K562 (cell line): ENCODE results near the gene ILF2. TPM values are rescaled to one million over a fixed set of nuclear protein-coding genes. Genes with fewer than 3 reads are reported as not detected.

Source experiments
- CREM ChIP-seq: IDR thresholded peaks from 2 replicates; pipeline ENCODE4 v1.6.1; 2014; ENCODE audit warnings: antibody characterized with exemption, low read depth
- MAFK ChIP-seq: IDR thresholded peaks from 2 replicates; pipeline ENCODE4 v1.6.1; 2011; ENCODE audit warnings: low read length, improper control_type of control experiment
- NR4A1 ChIP-seq, 2 experiments: fragments of 250-450 bp in 1 of 2; fragments of 450-650 bp in 1 of 2; sonication (Bioruptor Pico) in 1 of 2; IDR thresholded peaks; 2 replicates each; pipeline versions ENCODE4 v1.4.0 to v1.6.1; 2016 to 2020; ENCODE audit warnings: mild to moderate bottlenecking in 2 of 2, missing compliant biosample characterization in 1 of 2, missing genetic modification characterization in 1 of 2, moderate library complexity in 1 of 2
- POLR2G ChIP-seq: fragments of 200-400 bp; formaldehyde crosslinking; IDR thresholded peaks from 2 replicates; pipeline ENCODE4 v1.6.1; 2017; ENCODE audit warnings: low read depth, mild to moderate bottlenecking, antibody characterized with exemption, low read length, moderate library complexity
- TAF1 ChIP-seq: IDR thresholded peaks from 2 replicates; pipeline ENCODE4 v1.6.1; 2011; ENCODE audit warnings: mild to moderate bottlenecking, low read length, moderate library complexity; ENCODE audit not compliant: insufficient read depth, control insufficient read depth, severe bottlenecking; ENCODE audit errors: extremely low read depth
- polyA plus RNA-seq, 8 experiments: library from polyadenylated mRNA; depleted of rRNA in 4 of 8; stranded (reverse) in 5 of 8; unstranded in 3 of 8; fragments of >200 nt; fragmentation: Nextera tagmentation in 2 of 8; fragmentation: Illumina TruSeq in 1 of 8; extraction: Ambion mirVana in 2 of 8; extraction: Trizol in 1 of 8; gene quantifications; 2 replicates each; pipeline versions ENCODE4 v1.2.1 to v1.2.3, GENCODE V29; 2011 to 2014; ENCODE audit warnings: inconsistent platforms in 1 of 8, missing spikeins in 1 of 8
- total RNA-seq, 7 experiments: library from RNA; depleted of rRNA in 6 of 7; stranded (reverse); fragments of >200 nt in 6 of 7; fragmentation: Illumina TruSeq in 2 of 7; extraction: Trizol in 2 of 7; gene quantifications; 2 replicates each; pipeline versions ENCODE4 v1.2.1 to v1.2.3, GENCODE V29; 2011 to 2021; ENCODE audit warnings: low replicate concordance in 1 of 7
- TF ChIP-seq, protein P1 (sequence below): fragments of 450-650 bp; IDR thresholded peaks from 2 replicates; pipeline ENCODE4 v1.6.1; 2016; ENCODE audit warnings: mild to moderate bottlenecking, moderate library complexity
- TF ChIP-seq, protein P2 (sequence below): sonication (generic); formaldehyde crosslinking; IDR thresholded peaks from 2 replicates; pipeline ENCODE4 v1.8.1; 2023; ENCODE audit warnings: mild to moderate bottlenecking, missing genetic modification reagents
- TF ChIP-seq, protein P3 (sequence below), 2 experiments: IDR thresholded peaks; 2 replicates each; pipeline ENCODE4 v1.6.1; 2011; ENCODE audit warnings: borderline replicate concordance in 1 of 2, control low read depth in 1 of 2, low read depth in 1 of 2, low read length in 1 of 2, mild to moderate bottlenecking in 1 of 2, mixed read lengths in 1 of 2, moderate library complexity in 1 of 2; ENCODE audit not compliant: insufficient read depth in 1 of 2, insufficient read length in 1 of 2, poor library complexity in 1 of 2, severe bottlenecking in 1 of 2; ENCODE audit errors: extremely low read depth in 1 of 2

The ILF2 gene
- total and polyA plus RNA-seq, 9 of the 15 experiments (the other 6 are each of a cell fraction or from before 2014, with no cell fraction given), result 282 to 726 (median 474) TPM

DNA sequence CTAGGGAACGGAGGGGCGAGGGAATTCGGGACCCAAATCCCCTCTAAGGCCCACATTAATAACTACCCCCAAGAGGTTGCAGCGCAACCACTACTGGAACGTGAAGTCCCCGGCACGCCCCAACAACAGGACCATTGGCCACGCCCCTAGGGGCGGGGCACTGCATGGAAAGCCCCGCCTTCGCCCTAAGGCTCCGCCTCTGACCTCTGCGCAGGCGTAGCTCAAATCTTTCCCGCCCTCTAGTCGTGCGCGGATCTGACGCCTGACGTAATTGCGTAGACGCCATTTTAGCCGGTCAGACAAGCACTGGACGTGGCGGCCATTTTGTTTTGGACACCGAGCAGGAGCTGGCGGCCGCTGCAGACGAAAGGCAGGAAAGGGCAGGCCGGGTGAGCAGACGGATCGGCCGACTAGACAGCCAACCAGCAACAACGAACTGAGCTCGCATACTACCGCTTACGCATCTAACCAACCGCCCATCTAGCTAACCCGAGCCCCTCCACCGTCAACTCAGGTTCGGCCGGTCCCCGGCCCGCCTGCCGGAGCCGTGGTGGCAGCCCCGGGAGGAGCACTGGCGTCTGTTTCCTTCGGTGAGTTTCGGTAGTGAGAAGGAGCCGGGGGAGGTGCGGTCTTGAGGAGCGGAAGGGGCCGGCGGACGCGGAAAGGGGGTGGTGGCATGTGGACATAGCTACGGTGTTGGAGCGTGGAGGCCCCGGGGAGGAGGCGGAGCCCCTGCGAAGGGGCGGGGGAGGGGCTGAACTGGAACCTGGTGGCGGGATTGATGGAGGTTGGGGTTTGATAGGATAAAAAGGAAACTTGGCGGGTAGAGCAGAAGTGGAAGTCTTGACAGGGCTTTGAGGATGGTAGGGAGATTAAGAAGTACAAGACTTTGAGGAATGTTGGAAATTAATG is 36.8 kb downstream of the ILF2 start, which contains the start of gene CHTOP (continued):
- TF ChIP-seq, protein P1, sequence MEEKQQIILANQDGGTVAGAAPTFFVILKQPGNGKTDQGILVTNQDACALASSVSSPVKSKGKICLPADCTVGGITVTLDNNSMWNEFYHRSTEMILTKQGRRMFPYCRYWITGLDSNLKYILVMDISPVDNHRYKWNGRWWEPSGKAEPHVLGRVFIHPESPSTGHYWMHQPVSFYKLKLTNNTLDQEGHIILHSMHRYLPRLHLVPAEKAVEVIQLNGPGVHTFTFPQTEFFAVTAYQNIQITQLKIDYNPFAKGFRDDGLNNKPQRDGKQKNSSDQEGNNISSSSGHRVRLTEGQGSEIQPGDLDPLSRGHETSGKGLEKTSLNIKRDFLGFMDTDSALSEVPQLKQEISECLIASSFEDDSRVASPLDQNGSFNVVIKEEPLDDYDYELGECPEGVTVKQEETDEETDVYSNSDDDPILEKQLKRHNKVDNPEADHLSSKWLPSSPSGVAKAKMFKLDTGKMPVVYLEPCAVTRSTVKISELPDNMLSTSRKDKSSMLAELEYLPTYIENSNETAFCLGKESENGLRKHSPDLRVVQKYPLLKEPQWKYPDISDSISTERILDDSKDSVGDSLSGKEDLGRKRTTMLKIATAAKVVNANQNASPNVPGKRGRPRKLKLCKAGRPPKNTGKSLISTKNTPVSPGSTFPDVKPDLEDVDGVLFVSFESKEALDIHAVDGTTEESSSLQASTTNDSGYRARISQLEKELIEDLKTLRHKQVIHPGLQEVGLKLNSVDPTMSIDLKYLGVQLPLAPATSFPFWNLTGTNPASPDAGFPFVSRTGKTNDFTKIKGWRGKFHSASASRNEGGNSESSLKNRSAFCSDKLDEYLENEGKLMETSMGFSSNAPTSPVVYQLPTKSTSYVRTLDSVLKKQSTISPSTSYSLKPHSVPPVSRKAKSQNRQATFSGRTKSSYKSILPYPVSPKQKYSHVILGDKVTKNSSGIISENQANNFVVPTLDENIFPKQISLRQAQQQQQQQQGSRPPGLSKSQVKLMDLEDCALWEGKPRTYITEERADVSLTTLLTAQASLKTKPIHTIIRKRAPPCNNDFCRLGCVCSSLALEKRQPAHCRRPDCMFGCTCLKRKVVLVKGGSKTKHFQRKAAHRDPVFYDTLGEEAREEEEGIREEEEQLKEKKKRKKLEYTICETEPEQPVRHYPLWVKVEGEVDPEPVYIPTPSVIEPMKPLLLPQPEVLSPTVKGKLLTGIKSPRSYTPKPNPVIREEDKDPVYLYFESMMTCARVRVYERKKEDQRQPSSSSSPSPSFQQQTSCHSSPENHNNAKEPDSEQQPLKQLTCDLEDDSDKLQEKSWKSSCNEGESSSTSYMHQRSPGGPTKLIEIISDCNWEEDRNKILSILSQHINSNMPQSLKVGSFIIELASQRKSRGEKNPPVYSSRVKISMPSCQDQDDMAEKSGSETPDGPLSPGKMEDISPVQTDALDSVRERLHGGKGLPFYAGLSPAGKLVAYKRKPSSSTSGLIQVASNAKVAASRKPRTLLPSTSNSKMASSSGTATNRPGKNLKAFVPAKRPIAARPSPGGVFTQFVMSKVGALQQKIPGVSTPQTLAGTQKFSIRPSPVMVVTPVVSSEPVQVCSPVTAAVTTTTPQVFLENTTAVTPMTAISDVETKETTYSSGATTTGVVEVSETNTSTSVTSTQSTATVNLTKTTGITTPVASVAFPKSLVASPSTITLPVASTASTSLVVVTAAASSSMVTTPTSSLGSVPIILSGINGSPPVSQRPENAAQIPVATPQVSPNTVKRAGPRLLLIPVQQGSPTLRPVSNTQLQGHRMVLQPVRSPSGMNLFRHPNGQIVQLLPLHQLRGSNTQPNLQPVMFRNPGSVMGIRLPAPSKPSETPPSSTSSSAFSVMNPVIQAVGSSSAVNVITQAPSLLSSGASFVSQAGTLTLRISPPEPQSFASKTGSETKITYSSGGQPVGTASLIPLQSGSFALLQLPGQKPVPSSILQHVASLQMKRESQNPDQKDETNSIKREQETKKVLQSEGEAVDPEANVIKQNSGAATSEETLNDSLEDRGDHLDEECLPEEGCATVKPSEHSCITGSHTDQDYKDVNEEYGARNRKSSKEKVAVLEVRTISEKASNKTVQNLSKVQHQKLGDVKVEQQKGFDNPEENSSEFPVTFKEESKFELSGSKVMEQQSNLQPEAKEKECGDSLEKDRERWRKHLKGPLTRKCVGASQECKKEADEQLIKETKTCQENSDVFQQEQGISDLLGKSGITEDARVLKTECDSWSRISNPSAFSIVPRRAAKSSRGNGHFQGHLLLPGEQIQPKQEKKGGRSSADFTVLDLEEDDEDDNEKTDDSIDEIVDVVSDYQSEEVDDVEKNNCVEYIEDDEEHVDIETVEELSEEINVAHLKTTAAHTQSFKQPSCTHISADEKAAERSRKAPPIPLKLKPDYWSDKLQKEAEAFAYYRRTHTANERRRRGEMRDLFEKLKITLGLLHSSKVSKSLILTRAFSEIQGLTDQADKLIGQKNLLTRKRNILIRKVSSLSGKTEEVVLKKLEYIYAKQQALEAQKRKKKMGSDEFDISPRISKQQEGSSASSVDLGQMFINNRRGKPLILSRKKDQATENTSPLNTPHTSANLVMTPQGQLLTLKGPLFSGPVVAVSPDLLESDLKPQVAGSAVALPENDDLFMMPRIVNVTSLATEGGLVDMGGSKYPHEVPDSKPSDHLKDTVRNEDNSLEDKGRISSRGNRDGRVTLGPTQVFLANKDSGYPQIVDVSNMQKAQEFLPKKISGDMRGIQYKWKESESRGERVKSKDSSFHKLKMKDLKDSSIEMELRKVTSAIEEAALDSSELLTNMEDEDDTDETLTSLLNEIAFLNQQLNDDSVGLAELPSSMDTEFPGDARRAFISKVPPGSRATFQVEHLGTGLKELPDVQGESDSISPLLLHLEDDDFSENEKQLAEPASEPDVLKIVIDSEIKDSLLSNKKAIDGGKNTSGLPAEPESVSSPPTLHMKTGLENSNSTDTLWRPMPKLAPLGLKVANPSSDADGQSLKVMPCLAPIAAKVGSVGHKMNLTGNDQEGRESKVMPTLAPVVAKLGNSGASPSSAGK, result 0 out of 2 replicates have a peak, but pooled peaks have one; percentile 48
- no peak for TF ChIP-seq NR4A1 (CRISPR knock-in tag; IDR thresholded peaks at IDR 0.05)
- 0 out of 2 replicates have a peak, but pooled peaks have one; percentile 20 for TF ChIP-seq NR4A1 (tag; IDR thresholded peaks at IDR 0.05)
- peak; percentile 96 for TF ChIP-seq CREM
- TF ChIP-seq, protein P2, sequence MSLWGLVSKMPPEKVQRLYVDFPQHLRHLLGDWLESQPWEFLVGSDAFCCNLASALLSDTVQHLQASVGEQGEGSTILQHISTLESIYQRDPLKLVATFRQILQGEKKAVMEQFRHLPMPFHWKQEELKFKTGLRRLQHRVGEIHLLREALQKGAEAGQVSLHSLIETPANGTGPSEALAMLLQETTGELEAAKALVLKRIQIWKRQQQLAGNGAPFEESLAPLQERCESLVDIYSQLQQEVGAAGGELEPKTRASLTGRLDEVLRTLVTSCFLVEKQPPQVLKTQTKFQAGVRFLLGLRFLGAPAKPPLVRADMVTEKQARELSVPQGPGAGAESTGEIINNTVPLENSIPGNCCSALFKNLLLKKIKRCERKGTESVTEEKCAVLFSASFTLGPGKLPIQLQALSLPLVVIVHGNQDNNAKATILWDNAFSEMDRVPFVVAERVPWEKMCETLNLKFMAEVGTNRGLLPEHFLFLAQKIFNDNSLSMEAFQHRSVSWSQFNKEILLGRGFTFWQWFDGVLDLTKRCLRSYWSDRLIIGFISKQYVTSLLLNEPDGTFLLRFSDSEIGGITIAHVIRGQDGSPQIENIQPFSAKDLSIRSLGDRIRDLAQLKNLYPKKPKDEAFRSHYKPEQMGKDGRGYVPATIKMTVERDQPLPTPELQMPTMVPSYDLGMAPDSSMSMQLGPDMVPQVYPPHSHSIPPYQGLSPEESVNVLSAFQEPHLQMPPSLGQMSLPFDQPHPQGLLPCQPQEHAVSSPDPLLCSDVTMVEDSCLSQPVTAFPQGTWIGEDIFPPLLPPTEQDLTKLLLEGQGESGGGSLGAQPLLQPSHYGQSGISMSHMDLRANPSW (CRISPR knock-in tag), result 0 out of 2 replicates have a peak, but pooled peaks have one; percentile 72
- TF ChIP-seq MAFK, result peak; percentile 7; the same call in 1 of the 2 replicates
- peak; percentile 98 for TF ChIP-seq POLR2G
- TF ChIP-seq, protein P3, sequence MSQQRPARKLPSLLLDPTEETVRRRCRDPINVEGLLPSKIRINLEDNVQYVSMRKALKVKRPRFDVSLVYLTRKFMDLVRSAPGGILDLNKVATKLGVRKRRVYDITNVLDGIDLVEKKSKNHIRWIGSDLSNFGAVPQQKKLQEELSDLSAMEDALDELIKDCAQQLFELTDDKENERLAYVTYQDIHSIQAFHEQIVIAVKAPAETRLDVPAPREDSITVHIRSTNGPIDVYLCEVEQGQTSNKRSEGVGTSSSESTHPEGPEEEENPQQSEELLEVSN (IDR thresholded peaks at IDR 0.05; ENCODE audit: borderline replicate concordance in 1 of 2, extremely low read depth in 1 of 2, insufficient read depth in 1 of 2, insufficient read length in 1 of 2, low read depth in 1 of 2, low read length in 1 of 2, poor library complexity in 1 of 2, severe bottlenecking in 1 of 2), result peak in 1 of 2 experiments; percentile 71
- TF ChIP-seq TAF1, result peak; percentile 91
